Osteoblast (primary cell): ENCODE results near the gene BCAS3. TPM values are rescaled to one million over a fixed set of nuclear protein-coding genes. Genes with fewer than 3 reads are reported as not detected.
A peak's percentile ranks its signal among the peaks of the same experiment; 100 is the strongest.

Source experiments
- DNase-seq: peaks from one replicate; pipeline ENCODE4 v3.0.0; 2011; ENCODE audit warnings: low spot score, mixed read lengths; ENCODE audit not compliant: insufficient read length; ENCODE audit errors: missing footprints
- H2AFZ ChIP-seq: 2 replicates; pipeline ENCODE4 v1.6.0; 2011; ENCODE audit warnings: mild to moderate bottlenecking, low read length
- H3K27ac ChIP-seq: 2 replicates; pipeline ENCODE4 v1.5.1; 2011; ENCODE audit warnings: mild to moderate bottlenecking, low read depth, low read length, moderate library complexity
- H3K27me3 ChIP-seq: 2 replicates; pipeline ENCODE4 v1.6.0; 2012; ENCODE audit warnings: mild to moderate bottlenecking, control low read depth, inconsistent platforms, low read length, moderate library complexity; ENCODE audit not compliant: insufficient read depth
- H3K36me3 ChIP-seq: 2 replicates; pipeline ENCODE4 v1.5.1; 2011; ENCODE audit warnings: mild to moderate bottlenecking, low read length, control low read depth, moderate library complexity; ENCODE audit not compliant: insufficient read depth
- H3K4me1 ChIP-seq: 2 replicates; pipeline ENCODE4 v1.5.1; 2011; ENCODE audit warnings: mild to moderate bottlenecking, low read length, control low read depth, moderate library complexity; ENCODE audit not compliant: insufficient read depth
- H3K4me2 ChIP-seq: 2 replicates; pipeline ENCODE4 v1.6.0; 2011; ENCODE audit warnings: mild to moderate bottlenecking, low read length; ENCODE audit not compliant: insufficient read depth
- H3K4me3 ChIP-seq: fragments of 200-600 bp; sonication (generic); 3 replicates; pipeline ENCODE4 v1.5.1; 2012; ENCODE audit warnings: mild to moderate bottlenecking, low read length, inconsistent platforms; ENCODE audit not compliant: insufficient read depth
- H3K79me2 ChIP-seq: 2 replicates; pipeline ENCODE4 v1.6.0; 2012; ENCODE audit warnings: mild to moderate bottlenecking, low read length, control low read depth, inconsistent platforms; ENCODE audit not compliant: insufficient read depth
- H3K9me3 ChIP-seq: 2 replicates; pipeline ENCODE4 v1.5.1; 2011; ENCODE audit warnings: low read depth, low read length, control low read depth
- H4K20me1 ChIP-seq: 2 replicates; pipeline ENCODE4 v1.6.0; 2012; ENCODE audit warnings: mild to moderate bottlenecking, low read length, control low read depth; ENCODE audit not compliant: insufficient read depth
- CTCF ChIP-seq: IDR thresholded peaks from 2 replicates; pipeline ENCODE4 v1.5.1; 2011; ENCODE audit warnings: mild to moderate bottlenecking, low read depth, low read length, moderate library complexity; ENCODE audit errors: extremely low read depth
- total RNA-seq: library from RNA; depleted of rRNA; stranded (reverse); fragments of >200 nt; gene quantifications from 2 replicates; pipeline ENCODE4 v1.2.3, GENCODE V29; 2012

BCAS3 gene
- total RNA-seq, 1 donor: 31.5 TPM

- no peak overlapping the region for H3K4me2 ChIP-seq
- H3K27ac ChIP-seq: no peak overlapping the region
- no peaks in the 10 kb centered on the region for H3K9me3 ChIP-seq
- H3K4me1 ChIP-seq: peaks cover under 1% of the 10 kb centered on the region
- H4K20me1 ChIP-seq: no peaks in the 10 kb centered on the region
- H3K27me3 ChIP-seq: no peaks in the 10 kb centered on the region
- no peak overlapping the region for H3K4me3 ChIP-seq
- H3K79me2 ChIP-seq: no peaks in the 10 kb centered on the region
- DNase-seq: no peak
- H2AFZ ChIP-seq: no peak overlapping the region
- no peaks in the 10 kb centered on the region for H3K36me3 ChIP-seq
- TF ChIP-seq CTCF: no peak
These were observed 333.1 kb downstream of the BCAS3 start for GRCh38 chr17:61010661-61011170.

GRCh38 chr17:61011251-61011650, 333.6 kb downstream of the BCAS3 start:
- TF ChIP-seq CTCF: no peak

GRCh38 chr17:61015966-61016365, 338.3 kb downstream of the BCAS3 start:
- Histone ChIP-seq H3K4me3 (peak overlapping the region; percentile 18), H3K27ac (no peak overlapping the region), H3K9me3 (no peaks in the 10 kb centered on the region), H3K4me1 (peaks cover 3% of the 10 kb centered on the region), H4K20me1 (no peaks in the 10 kb centered on the region), H3K79me2 (no peaks in the 10 kb centered on the region), H3K4me2 (peak overlapping the region; percentile 70), H3K36me3 (no peaks in the 10 kb centered on the region), H3K27me3 (no peaks in the 10 kb centered on the region), H2AFZ (peak overlapping the region; percentile 71)
- no peak for TF ChIP-seq CTCF
- DNase-seq: no peak

More at GRCh38 chr17:61011251-61011650, 333.6 kb downstream of the BCAS3 start:
- no peak overlapping the region for H3K4me3 ChIP-seq
- no peaks in the 10 kb centered on the region for H3K36me3 ChIP-seq
- peaks cover 3% of the 10 kb centered on the region for H3K4me1 ChIP-seq
- H3K27ac ChIP-seq: no peak overlapping the region
- H2AFZ ChIP-seq: no peak overlapping the region
- DNase-seq: no peak
- H4K20me1 ChIP-seq: no peaks in the 10 kb centered on the region
- H3K79me2 ChIP-seq: no peaks in the 10 kb centered on the region
- no peaks in the 10 kb centered on the region for H3K9me3 ChIP-seq
- no peak overlapping the region for H3K4me2 ChIP-seq
- no peaks in the 10 kb centered on the region for H3K27me3 ChIP-seq

GRCh38 chr17:61017317-61018006, 339.8 kb downstream of the BCAS3 start:
- no peaks in the 10 kb centered on the region for H3K27me3 ChIP-seq
- H3K4me1 ChIP-seq: peaks cover 3% of the 10 kb centered on the region
- no peak overlapping the region for H2AFZ ChIP-seq
- no peaks in the 10 kb centered on the region for H3K79me2 ChIP-seq
- no peak for TF ChIP-seq CTCF
- DNase-seq: no peak
- H3K27ac ChIP-seq: no peak overlapping the region
- H3K4me2 ChIP-seq: no peak overlapping the region
- no peaks in the 10 kb centered on the region for H4K20me1 ChIP-seq
- H3K9me3 ChIP-seq: no peaks in the 10 kb centered on the region
- no peaks in the 10 kb centered on the region for H3K36me3 ChIP-seq
- no peak overlapping the region for H3K4me3 ChIP-seq
